AG09309 (cell line): ENCODE measurements around the gene KATNA1.

ENCODE experiments used
- DNase-seq: peaks from one replicate; pipeline ENCODE4 v3.0.0-alpha.2; 2010; ENCODE audit warnings: low read depth
- H3K4me3 ChIP-seq: 2 replicates; pipeline ENCODE4 v1.5.1; 2011; ENCODE audit warnings: mild to moderate bottlenecking, low read depth, low read length, moderate library complexity; ENCODE audit not compliant: control insufficient read depth
- CTCF ChIP-seq: IDR thresholded peaks from 2 replicates; pipeline ENCODE4 v1.5.1; 2011; ENCODE audit warnings: mild to moderate bottlenecking, low read depth, low read length, inconsistent platforms; ENCODE audit not compliant: insufficient read depth, control insufficient read depth; ENCODE audit errors: missing control alignments

Gene KATNA1

DNA sequence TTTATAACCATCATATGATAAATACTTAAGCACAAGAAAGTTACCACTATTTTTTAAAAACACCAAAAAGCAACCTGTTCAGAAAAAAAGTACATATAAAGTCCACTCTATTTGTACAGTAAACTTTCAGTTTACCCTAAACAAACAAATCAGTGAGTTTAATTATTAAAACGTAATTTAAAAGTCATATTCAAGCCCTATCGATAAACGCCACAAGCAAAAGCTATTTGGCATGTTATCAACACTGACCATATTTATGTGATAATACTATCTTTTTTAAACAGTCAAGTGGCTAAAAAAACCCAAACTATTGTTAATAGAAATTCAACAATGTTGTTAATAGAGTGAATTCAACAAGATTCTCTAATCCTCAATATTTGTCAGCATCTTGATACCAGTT is 1.9 kb downstream of the KATNA1 start:
- no peak for DNase-seq
- H3K4me3 ChIP-seq = peak overlapping the region; percentile 99
- no peak for TF ChIP-seq CTCF

DNA sequence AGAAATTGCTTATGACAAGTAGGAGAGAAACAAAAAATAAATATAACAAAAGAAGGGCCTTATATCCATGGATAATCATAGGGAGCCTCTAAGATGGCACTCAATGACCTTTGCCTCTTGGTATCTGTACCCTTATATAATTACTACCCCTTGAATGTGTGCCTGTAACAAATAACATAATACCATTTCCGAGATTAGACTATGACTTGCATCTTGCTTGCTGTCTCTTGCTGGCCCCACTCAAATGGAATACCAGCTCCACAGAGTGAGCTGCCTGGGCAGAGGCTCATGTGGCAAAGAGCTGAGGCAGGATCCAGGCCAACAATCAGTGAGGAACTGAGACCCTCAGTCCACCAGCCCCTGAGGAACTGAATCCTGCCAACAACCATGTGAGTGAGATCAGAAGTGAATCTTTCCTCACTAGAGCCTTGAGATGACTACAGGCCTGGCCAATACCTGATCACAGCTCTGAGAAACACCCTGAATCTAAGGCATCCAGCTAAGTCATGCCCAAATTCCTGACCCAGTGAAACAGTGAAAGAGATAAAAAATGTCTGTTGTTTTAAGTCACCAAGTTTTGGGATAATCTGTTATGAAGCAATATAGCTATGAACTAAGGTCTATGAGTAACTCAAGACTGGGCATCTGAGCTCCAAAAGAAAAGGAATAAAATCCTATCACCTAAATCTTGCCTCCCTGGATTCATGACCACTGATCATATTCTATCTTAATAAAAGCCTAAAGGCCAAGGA is 5.5 kb downstream of the KATNA1 start:
- DNase-seq = peak; percentile 46
- no peak overlapping the region for H3K4me3 ChIP-seq
- TF ChIP-seq CTCF = no peak

GRCh38 chr6:149636124-149636523 is 12.4 kb downstream of the KATNA1 start:
- H3K4me3 ChIP-seq = no peak overlapping the region
- TF ChIP-seq CTCF = no peak
- DNase-seq = no peak

DNA sequence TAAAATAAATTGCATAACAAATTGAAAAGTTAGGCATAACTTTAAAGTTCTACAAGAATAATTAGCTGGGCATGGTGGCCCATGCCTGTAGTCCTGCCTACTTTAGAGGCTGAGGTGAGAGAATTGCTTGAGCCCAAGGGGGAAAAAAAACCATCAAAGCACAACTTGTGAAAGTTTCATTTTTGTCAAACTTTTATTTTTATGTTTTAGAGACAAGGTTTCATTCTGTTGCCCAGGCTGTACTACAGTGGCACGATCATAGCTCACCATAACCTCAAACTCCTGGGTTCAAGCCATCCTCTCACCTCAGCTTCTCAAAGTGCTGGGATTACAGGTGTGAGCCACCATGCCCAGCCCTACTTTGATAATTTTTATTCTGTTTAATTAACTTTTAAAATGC is 14.2 kb downstream of the KATNA1 start:
- H3K4me3 ChIP-seq = no peak overlapping the region
- TF ChIP-seq CTCF = no peak
- no peak for DNase-seq

DNA sequence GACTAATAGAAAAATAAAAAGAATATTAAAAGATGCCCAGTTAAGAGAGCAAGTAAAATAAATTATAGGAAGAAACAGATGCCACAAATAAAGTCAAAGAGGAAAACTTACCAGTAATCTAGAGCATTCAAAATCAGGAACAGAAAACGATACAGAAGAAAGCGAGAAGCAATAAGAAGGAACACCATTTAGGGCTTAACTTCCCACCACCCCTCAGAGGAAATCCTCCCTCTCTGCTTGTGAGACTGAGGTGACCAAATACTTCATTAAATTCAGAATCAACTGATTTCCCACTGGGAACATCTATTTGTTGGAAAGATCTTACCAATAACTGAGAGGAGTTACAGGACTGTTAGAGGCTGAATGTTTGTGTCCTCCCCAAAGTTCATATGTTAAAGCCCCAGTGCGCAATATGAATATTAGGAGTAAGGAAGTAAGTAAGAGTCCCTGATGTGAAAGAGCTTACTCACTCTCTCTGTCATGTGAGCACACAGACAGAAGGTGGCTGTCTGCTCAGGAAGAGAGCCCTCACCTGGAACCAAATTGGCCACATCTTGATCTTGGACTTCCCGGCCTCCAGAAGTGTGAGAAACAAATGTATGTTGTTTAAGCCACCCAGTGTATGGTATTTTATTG is 19.5 kb downstream of the KATNA1 start:
- no peak for DNase-seq
- no peak overlapping the region for H3K4me3 ChIP-seq
- peak; percentile 2 for TF ChIP-seq CTCF

GRCh38 chr6:149627672-149628071 is 20.8 kb downstream of the KATNA1 start:
- DNase-seq = no peak
- TF ChIP-seq CTCF = no peak
- H3K4me3 ChIP-seq = no peak overlapping the region

- DNase-seq = no peak
- H3K4me3 ChIP-seq = no peak overlapping the region
- no peak for TF ChIP-seq CTCF
These were observed 32.7 kb downstream of the KATNA1 start for GRCh38 chr6:149615805-149616204.
